Left kidney (tissue), 8 donors: ENCODE measurements around the gene PGM5. TPM values are rescaled to one million over a fixed set of nuclear protein-coding genes. Genes with fewer than 3 reads are reported as not detected.
"Not testable (repeated sequence)": the region's sequence is repeated elsewhere in the genome, so short reads cannot be mapped to it uniquely, and the experiment has no call there.

ENCODE experiments used
- DNase-seq: peaks from one replicate; pipeline ENCODE4 v3.0.0-alpha.2; 2013
- long read RNA-seq, 8 donors: transcript quantifications; one replicate each; lab custom pipeline, GENCODE V29; 2026
- polyA plus RNA-seq: library from polyadenylated mRNA; unstranded; fragments of 120-200 nt; gene quantifications from one replicate; pipeline ENCODE4 v1.2.1, GENCODE V29; 2013; ENCODE audit not compliant: insufficient read length

The PGM5 gene
- polyA plus RNA-seq = 38.2 TPM
- long read RNA-seq, donor 1, full-length matches to known transcripts = 9 of 9 reads
- long read RNA-seq, donor 1, partial matches to known transcripts = 0 of 9 reads
- long read RNA-seq, donor 1, other reads (novel, unspliced or antisense) = 0 of 9 reads
- long read RNA-seq, donor 2, full-length matches to known transcripts = 13 of 20 reads
- long read RNA-seq, donor 2, partial matches to known transcripts = 7 of 20 reads
- long read RNA-seq, donor 2, other reads (novel, unspliced or antisense) = 0 of 20 reads
- long read RNA-seq, donor 3, full-length matches to known transcripts = 10 of 10 reads
- long read RNA-seq, donor 3, partial matches to known transcripts = 0 of 10 reads
- long read RNA-seq, donor 3, other reads (novel, unspliced or antisense) = 0 of 10 reads
- long read RNA-seq, donor 4 = 0 reads
- long read RNA-seq, donor 5, full-length matches to known transcripts = 14 of 21 reads
- long read RNA-seq, donor 5, partial matches to known transcripts = 0 of 21 reads
- long read RNA-seq, donor 5, other reads (novel, unspliced or antisense) = 7 of 21 reads
- long read RNA-seq, donor 6, transcript PGM5-202 (11 exons, 3,338 nt) = major isoform, 11 of 32 reads
- long read RNA-seq, donor 6, partial matches to known transcripts = 15 of 32 reads
- long read RNA-seq, donor 6, other reads (novel, unspliced or antisense) = 6 of 32 reads
- long read RNA-seq, donor 7, full-length matches to known transcripts = 17 of 36 reads
- long read RNA-seq, donor 7, partial matches to known transcripts = 11 of 36 reads
- long read RNA-seq, donor 7, other reads (novel, unspliced or antisense) = 8 of 36 reads
- long read RNA-seq, donor 8, full-length matches to known transcripts = 6 of 6 reads
- long read RNA-seq, donor 8, partial matches to known transcripts = 0 of 6 reads
- long read RNA-seq, donor 8, other reads (novel, unspliced or antisense) = 0 of 6 reads

DNA sequence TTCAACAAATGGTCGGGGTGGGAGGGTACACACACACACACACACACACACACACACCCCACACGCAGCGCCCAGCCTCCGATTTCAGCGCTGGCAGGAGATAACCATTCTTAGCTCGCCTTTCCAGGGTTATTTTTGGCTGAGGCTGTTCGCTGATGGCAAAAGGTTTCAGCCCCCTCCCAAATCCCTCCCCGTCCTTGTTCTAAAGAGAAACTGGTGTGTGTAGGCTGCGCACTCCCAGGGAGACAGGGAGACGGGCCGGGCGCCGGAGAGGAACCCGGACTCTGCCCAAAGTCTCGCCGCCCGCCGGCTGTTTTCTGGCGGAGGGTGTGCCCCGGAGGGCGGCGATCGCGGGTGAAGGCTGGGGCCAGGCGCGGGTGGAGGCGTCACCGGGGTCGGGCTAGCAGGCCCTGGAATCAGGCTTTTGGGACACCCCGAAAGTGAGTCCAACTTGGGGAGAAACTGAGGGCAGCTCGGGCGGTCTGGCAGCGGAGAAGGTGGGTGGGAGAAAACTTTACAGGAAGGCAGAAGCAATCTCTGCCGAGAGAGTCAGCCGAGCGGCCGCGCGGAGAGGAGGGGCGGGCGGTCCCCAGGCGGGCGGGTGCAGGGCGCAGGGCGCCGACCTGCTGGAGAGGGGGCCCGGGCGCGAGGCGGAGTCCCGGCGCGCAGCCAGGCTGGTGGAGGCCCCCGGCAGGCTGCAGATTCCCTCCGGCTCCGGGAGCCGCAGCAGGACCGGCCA lies at the start of gene PGM5:
Gene PGM5 (plus strand): TSS at position 232 of the 739 bp plus-strand sequence. CDS start 517 bp downstream, outside the sequence.
- DNase-seq = not testable (repeated sequence)

GRCh38 chr9:68307127-68307526 lies 49.3 kb upstream of the PGM5 start:
- not testable (repeated sequence) for DNase-seq

- DNase-seq = not testable (repeated sequence)
Measured at GRCh38 chr9:68307654-68308053, 48.8 kb upstream of the PGM5 start.

GRCh38 chr9:68311208-68311607 lies 45.2 kb upstream of the PGM5 start:
- DNase-seq = not testable (repeated sequence)

GRCh38 chr9:68318209-68318608 lies 38.2 kb upstream of the PGM5 start:
- not testable (repeated sequence) for DNase-seq

DNA sequence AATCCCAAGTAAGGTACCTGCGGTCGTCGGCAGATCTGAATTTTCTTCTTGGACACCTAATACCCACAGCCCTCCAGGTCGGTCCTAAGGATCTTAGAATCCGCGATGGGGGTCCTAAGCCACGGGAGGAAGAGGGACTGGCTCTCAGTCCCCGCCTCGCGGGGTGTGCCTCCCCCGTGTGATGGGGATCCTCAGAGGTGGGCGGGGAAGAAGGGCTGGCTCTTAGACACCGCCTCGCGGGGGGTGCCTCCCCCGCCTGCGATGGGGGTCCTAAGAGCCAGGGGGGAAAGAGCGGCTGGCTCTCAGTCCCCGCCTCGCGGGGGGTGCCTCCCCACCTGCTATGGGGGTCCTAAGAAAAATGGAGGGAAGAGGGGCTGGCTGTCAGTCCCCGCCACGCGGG lies 32.7 kb upstream of the PGM5 start:
- DNase-seq = not testable (repeated sequence)

GRCh38 chr9:68324518-68324917 lies 31.9 kb upstream of the PGM5 start:
- DNase-seq = not testable (repeated sequence)

GRCh38 chr9:68329106-68329505 lies 27.3 kb upstream of the PGM5 start:
- not testable (repeated sequence) for DNase-seq

DNA sequence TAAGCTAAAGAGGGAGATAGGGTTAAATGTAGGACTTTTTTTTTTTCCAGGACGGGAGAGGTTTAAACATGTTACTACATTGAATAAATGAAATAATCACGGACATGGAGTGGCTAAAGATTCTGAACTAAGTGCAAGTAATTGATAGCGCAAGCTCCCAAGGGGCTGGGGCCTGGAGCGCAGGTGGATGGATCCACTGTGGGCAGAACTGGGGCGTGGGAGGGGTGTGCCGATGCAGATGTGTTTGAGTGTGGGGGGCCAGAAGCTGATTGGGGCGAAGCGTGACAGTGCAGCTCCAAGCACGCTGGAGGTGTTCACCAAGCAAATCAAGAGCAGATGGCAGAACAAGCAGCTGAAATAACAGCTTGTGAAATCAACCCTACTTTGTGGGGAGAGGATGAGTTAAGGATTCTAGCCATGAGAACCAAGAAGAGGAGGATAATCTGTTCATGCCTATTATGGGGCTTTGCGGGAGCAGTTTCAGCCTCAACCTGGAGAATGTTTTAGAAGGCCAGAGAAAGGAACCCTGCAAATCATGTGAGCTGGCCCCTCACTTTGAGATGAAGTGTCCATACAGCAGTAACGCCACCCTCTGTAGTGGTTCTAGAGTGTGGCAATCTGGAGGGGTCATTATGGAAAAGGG lies 25.8 kb upstream of the PGM5 start:
- DNase-seq = not testable (repeated sequence)

- DNase-seq = not testable (repeated sequence)
Measured at GRCh38 chr9:68332122-68332521, 24.3 kb upstream of the PGM5 start.

DNA sequence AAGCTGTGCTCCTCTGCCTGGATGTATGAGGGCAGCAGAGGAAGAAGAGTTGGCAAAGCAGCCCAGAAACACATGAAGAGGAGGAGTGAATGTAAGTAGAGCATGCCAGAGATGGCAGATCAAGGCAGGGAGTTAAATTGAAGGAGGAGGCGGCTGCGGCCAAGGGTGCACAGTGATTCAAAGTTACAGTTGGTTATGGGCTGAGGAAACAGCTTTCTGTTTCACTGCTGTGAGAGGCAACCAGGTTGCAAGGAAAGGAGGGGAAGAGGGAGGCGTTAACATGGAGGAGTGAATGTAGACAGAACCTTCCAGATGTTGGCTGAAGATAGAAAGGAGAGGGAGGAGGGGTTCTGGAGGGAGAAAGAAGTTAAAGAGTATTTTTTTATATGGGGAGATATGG lies 20.5 kb upstream of the PGM5 start:
- not testable (repeated sequence) for DNase-seq

- not testable (repeated sequence) for DNase-seq
Measured at GRCh38 chr9:68336639-68337339, 19.6 kb upstream of the PGM5 start.

DNA sequence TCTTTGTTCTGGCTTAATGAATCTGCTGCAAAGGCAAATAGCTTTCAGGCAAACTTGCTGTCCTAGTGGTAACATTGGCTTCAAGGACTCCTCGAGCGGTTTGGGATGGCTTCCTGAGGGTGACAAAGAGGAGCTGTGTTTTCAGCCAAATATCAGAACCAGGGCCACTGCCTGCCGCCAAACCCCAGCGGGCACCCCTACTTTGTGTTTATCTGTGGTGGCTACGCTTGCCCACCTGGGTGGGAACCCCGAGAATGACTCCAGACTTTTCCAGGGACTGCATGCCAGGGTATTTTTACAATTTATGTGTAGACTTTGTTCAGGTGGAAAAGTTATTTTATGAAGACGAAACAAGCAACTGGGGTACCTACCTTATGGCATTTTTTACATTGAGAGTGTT lies 18.4 kb upstream of the PGM5 start:
- not testable (repeated sequence) for DNase-seq

- DNase-seq = not testable (repeated sequence)
Measured at GRCh38 chr9:68342265-68343025, 14.0 kb upstream of the PGM5 start.

DNA sequence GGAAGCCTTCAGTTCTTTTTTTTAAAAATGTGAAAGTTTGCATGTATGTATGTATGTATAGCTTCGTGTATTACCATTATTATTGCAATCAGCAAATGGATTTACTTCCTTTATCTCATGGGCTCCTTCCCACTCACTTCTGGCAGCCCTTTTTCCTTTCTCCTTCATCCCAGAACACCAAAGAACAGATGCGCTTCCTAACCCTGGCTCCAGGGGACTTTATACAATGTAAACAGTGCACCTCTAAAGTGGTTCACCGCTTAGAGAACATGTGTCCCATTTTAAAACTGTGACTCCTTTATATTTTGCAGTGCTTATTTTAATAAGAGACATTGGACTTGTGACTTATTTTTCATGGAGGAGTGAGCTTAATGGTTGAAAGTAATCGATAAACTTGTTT lies 13.2 kb upstream of the PGM5 start:
- not testable (repeated sequence) for DNase-seq

GRCh38 chr9:68343992-68344391 lies 12.4 kb upstream of the PGM5 start:
- not testable (repeated sequence) for DNase-seq

- DNase-seq = not testable (repeated sequence)
Measured at GRCh38 chr9:68351689-68352088, 4.7 kb upstream of the PGM5 start.

GRCh38 chr9:68355993-68356379 lies 425 bp upstream of the PGM5 start:
- DNase-seq = not testable (repeated sequence)

- DNase-seq = not testable (repeated sequence)
Measured at GRCh38 chr9:68357119-68357714, 806 bp downstream of the PGM5 start.
